ENCODE data around the gene BLACAT1. TPM values are rescaled to one million over a fixed set of nuclear protein-coding genes. Genes with fewer than 3 reads are reported as not detected.

The BLACAT1 gene
- total RNA-seq, 1 experiment from 2014 or later, result 9.8 TPM

GRCh38 chr1:205481629-205482151, 25.8 kb upstream of the BLACAT1 start:
- Mint-ChIP-seq H3K4me3 (no peak overlapping the region), H3K27me3 (ENCODE audit: low read depth) (peaks cover 36% of the 10 kb centered on the region), H3K27ac (no peak overlapping the region), H3K9me3 (no peaks in the 10 kb centered on the region), H3K36me3 (no peaks in the 10 kb centered on the region), H3K4me1 (peaks cover 55% of the 10 kb centered on the region)
- ChIA-PET CTCF (interaction anchor here (0.9 to 24.0 kb wide), 11 partner anchors 8 to 127 kb away, joined by 3 to 613 read pairs (median 8); partner anchors contain the start of gene BLACAT1), POLR2A (interaction anchor here (0.6 to 1.1 kb wide), 2 partner anchors 37 to 41 kb away, joined by 3 to 5 read pairs; no protein-coding TSS in a partner anchor)
- DNase-seq (ENCODE audit: low spot score) (no peak), ATAC-seq (no peak)
- TF ChIP-seq ZBTB21 (CRISPR knock-in tag; IDR thresholded peaks at IDR 0.05; ENCODE audit: borderline replicate concordance) (no peak), NFE2L1 (CRISPR knock-in tag; IDR thresholded peaks at IDR 0.05) (no peak), SMAD3 (CRISPR knock-in tag; IDR thresholded peaks at IDR 0.05; ENCODE audit: borderline replicate concordance) (no peak), KAT7 (CRISPR knock-in tag; IDR thresholded peaks at IDR 0.05; ENCODE audit: borderline replicate concordance) (no peak), NR2C2 (CRISPR knock-in tag; IDR thresholded peaks at IDR 0.05) (no peak), RORB (CRISPR knock-in tag; IDR thresholded peaks at IDR 0.05) (no peak), NR3C1 (CRISPR knock-in tag; conservative IDR thresholded peaks at IDR 0.05; ENCODE audit: low read depth) (no peak), NR1H2 (CRISPR knock-in tag; IDR thresholded peaks at IDR 0.05) (no peak), ESRRA (CRISPR knock-in tag; IDR thresholded peaks at IDR 0.05; ENCODE audit: borderline replicate concordance) (no peak), EMX1 (CRISPR knock-in tag; IDR thresholded peaks at IDR 0.05) (no peak), USF2 (CRISPR knock-in tag; IDR thresholded peaks at IDR 0.05) (no peak), SMAD4 (CRISPR knock-in tag; IDR thresholded peaks at IDR 0.05) (no peak), GTF2I (CRISPR knock-in tag; conservative IDR thresholded peaks at IDR 0.05) (no peak), ETV6 (CRISPR knock-in tag; IDR thresholded peaks at IDR 0.05) (no peak), MXD4 (CRISPR knock-in tag; IDR thresholded peaks at IDR 0.05; ENCODE audit: borderline replicate concordance) (no peak), TCF7 (CRISPR knock-in tag; IDR thresholded peaks at IDR 0.05; ENCODE audit: low read depth) (no peak), ZBTB43 (CRISPR knock-in tag; IDR thresholded peaks at IDR 0.05) (no peak)

- Mint-ChIP-seq H3K4me1 (peaks cover 56% of the 10 kb centered on the region), H3K9me3 (no peaks in the 10 kb centered on the region), H3K4me3 (no peak overlapping the region), H3K27me3 (ENCODE audit: low read depth) (peaks cover 34% of the 10 kb centered on the region), H3K36me3 (no peaks in the 10 kb centered on the region), H3K27ac (no peak overlapping the region)
- DNase-seq (ENCODE audit: low spot score), result no peak
- no peak for TF ChIP-seq ZNF317 (CRISPR knock-in tag; IDR thresholded peaks at IDR 0.05; ENCODE audit: borderline replicate concordance, low read depth)
- TF ChIP-seq KAT7 (CRISPR knock-in tag; IDR thresholded peaks at IDR 0.05; ENCODE audit: borderline replicate concordance), result no peak
- ChIA-PET POLR2A (no interaction called here), CTCF (interaction anchor here (1.0 to 24.0 kb wide), 8 partner anchors 9 to 127 kb away, joined by 3 to 613 read pairs (median 8); partner anchors contain the start of gene BLACAT1)
- ATAC-seq, result no peak
Observed at GRCh38 chr1:205481218-205481617, 25.4 kb upstream of the BLACAT1 start.

GRCh38 chr1:205480349-205480985, 24.6 kb upstream of the BLACAT1 start:
- ATAC-seq (no peak), DNase-seq (ENCODE audit: low spot score) (no peak)
- peaks cover 56% of the 10 kb centered on the region for H3K4me1 Mint-ChIP-seq
- ChIA-PET POLR2A (interaction anchor here (1.0 kb wide), 1 partner anchor 36 kb away, joined by 3 read pairs; no protein-coding TSS in a partner anchor), CTCF (interaction anchor here (0.7 to 24.0 kb wide), 5 partner anchors 22 to 94 kb away, joined by 3 to 613 read pairs (median 5); partner anchors contain the start of gene BLACAT1)
- peaks cover 7% of the 10 kb centered on the region for H3K9me3 Mint-ChIP-seq
- H3K27ac Mint-ChIP-seq, result no peak overlapping the region
- no peak for TF ChIP-seq ZNF263 (CRISPR knock-in tag; IDR thresholded peaks at IDR 0.05; ENCODE audit: low read depth)
- no peak for TF ChIP-seq AR (CRISPR knock-in tag; IDR thresholded peaks at IDR 0.05)
- TF ChIP-seq ZSCAN18 (CRISPR knock-in tag; IDR thresholded peaks at IDR 0.05), result no peak
- no peak for TF ChIP-seq ZBTB21 (CRISPR knock-in tag; IDR thresholded peaks at IDR 0.05; ENCODE audit: borderline replicate concordance)
- no peak for TF ChIP-seq NR1H2 (CRISPR knock-in tag; IDR thresholded peaks at IDR 0.05)
- TF ChIP-seq ZNF396 (CRISPR knock-in tag; IDR thresholded peaks at IDR 0.05; ENCODE audit: borderline replicate concordance), result no peak
- no peak for TF ChIP-seq KAT7 (CRISPR knock-in tag; IDR thresholded peaks at IDR 0.05; ENCODE audit: borderline replicate concordance)
- no peak for TF ChIP-seq ZNF425 (CRISPR knock-in tag; conservative IDR thresholded peaks at IDR 0.05)
- TF ChIP-seq NR2C2 (CRISPR knock-in tag; IDR thresholded peaks at IDR 0.05), result no peak
- H3K36me3 Mint-ChIP-seq, result peaks cover 5% of the 10 kb centered on the region; the same call in 1 of the 2 replicates
- peaks cover 40% of the 10 kb centered on the region for H3K27me3 Mint-ChIP-seq (ENCODE audit: low read depth)
- no peak overlapping the region for H3K4me3 Mint-ChIP-seq

Data from WTC11 (cell line).